Measurements from ENCODE around the gene FAM72A.
"Not testable (repeated sequence)": the region's sequence is repeated elsewhere in the genome, so short reads cannot be mapped to it uniquely, and the experiment has no call there.

FAM72A gene

GRCh38 chr1:206202789-206203363, at the start of gene FAM72A:
TSS of gene FAM72A (minus strand) at chr1:206202839. CDS start at chr1:206202025, 814 bp downstream.
- peak; percentile 99 for DNase-seq (ENCODE audit: low spot score)

GRCh38 chr1:206250953-206251681, 48.5 kb upstream of the FAM72A start:
- DNase-seq (ENCODE audit: low spot score) = not testable (repeated sequence)

- not testable (repeated sequence) for DNase-seq (ENCODE audit: low spot score)
Measured at GRCh38 chr1:206246129-206246886, 43.7 kb upstream of the FAM72A start.

GRCh38 chr1:206245479-206245878, 42.8 kb upstream of the FAM72A start:
- DNase-seq (ENCODE audit: low spot score) = not testable (repeated sequence)

GRCh38 chr1:206243335-206243734, 40.7 kb upstream of the FAM72A start:
- DNase-seq (ENCODE audit: low spot score) = not testable (repeated sequence)

- not testable (repeated sequence) for DNase-seq (ENCODE audit: low spot score)
Measured at GRCh38 chr1:206240288-206240687, 37.6 kb upstream of the FAM72A start.

- not testable (repeated sequence) for DNase-seq (ENCODE audit: low spot score)
Measured at GRCh38 chr1:206235190-206235589, 32.6 kb upstream of the FAM72A start.

GRCh38 chr1:206234189-206234916, 31.7 kb upstream of the FAM72A start:
- not testable (repeated sequence) for DNase-seq (ENCODE audit: low spot score)

- not testable (repeated sequence) for DNase-seq (ENCODE audit: low spot score)
Measured at GRCh38 chr1:206232970-206233645, 30.5 kb upstream of the FAM72A start.

- DNase-seq (ENCODE audit: low spot score) = not testable (repeated sequence)
Measured at GRCh38 chr1:206231989-206232388, 29.4 kb upstream of the FAM72A start.

GRCh38 chr1:206229286-206229685, 26.6 kb upstream of the FAM72A start:
- DNase-seq (ENCODE audit: low spot score) = not testable (repeated sequence)

- DNase-seq (ENCODE audit: low spot score) = not testable (repeated sequence)
Measured at GRCh38 chr1:206226886-206227285, 24.2 kb upstream of the FAM72A start.

GRCh38 chr1:206225386-206225785, 22.7 kb upstream of the FAM72A start:
- DNase-seq (ENCODE audit: low spot score) = not testable (repeated sequence)

- DNase-seq (ENCODE audit: low spot score) = not testable (repeated sequence)
Measured at GRCh38 chr1:206224190-206224776, 21.6 kb upstream of the FAM72A start.

GRCh38 chr1:206221585-206221984, 18.9 kb upstream of the FAM72A start:
- not testable (repeated sequence) for DNase-seq (ENCODE audit: low spot score)

GRCh38 chr1:206220332-206221000, 17.8 kb upstream of the FAM72A start:
- not testable (repeated sequence) for DNase-seq (ENCODE audit: low spot score)

GRCh38 chr1:206219514-206220331, 17.1 kb upstream of the FAM72A start:
- not testable (repeated sequence) for DNase-seq (ENCODE audit: low spot score)

- not testable (repeated sequence) for DNase-seq (ENCODE audit: low spot score)
Measured at GRCh38 chr1:206218765-206219164, 16.1 kb upstream of the FAM72A start.

GRCh38 chr1:206218285-206218684, 15.6 kb upstream of the FAM72A start:
- not testable (repeated sequence) for DNase-seq (ENCODE audit: low spot score)
